ENCODE results near the gene COL4A5.
"Not testable (repeated sequence)": the region's sequence is repeated elsewhere in the genome, so short reads cannot be mapped to it uniquely, and the experiment has no call there.

COL4A5 gene

DNA sequence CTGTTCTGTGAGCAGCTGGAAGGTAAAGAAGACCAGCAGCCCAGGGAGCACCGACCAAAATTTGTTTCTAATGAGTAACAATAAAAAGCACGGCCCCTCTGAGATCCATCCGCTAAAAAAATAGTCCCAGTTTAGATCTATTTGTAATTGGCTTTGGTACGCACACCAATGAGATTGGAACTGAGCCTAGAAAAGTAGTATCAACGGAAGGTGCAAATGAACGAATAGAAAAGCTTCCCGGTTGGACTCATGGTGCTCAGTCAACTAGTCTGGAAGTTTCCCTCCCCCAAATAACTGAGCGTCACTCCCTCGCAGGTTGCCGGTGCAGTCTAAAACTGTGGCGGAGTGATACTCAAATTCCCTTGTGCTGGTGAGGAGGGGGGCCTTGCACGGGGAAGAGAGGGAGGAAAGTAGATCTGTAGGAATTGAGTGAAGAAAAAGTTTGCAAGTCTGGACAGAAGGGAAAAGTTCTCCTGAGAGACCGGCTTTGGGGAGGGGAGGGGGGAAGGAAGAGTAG lies at the start of gene COL4A5:
COL4A5 (plus strand) TSS at position 413 of the 517 bp plus-strand sequence. CDS start 288 bp downstream, outside the sequence.
- no peak for DNase-seq (ENCODE audit: low read depth in 2 of 2)

DNA sequence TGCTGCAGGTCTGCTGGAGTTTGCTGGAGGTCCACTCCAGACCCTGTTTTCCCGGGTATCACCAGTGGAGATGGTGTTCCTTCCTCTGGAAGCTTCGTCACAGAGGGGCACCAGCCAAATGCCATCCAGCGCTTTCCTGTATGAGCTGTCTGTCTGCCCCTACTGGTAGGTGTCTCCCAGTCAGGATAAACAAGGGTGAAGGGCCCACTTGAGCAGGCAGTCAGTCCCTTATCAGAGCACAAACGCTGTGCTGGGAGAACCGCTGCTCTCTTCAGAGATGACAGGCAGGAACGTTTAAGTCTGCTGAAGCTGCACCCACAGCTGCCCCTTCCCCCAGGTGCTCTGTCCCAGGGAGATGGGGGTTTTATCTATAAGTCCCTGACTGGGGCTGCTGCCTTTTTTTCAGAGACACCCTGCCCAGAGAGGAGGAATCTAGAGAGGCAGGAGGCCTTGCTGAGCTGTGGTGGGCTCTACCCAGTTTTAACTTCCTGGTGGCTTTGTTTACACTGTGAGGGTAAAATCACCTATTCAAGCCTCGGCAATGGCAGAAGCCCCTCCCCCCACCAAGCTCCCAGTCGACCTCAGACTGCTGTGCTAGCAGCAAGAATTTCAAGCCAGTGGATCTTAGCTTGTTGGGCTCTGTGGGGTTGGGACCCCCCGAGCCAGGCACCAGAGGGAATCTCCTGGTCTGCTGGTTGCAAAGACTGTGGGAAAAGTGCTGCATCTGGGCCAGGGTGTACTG lies 48.5 kb upstream of the COL4A5 start:
- DNase-seq (ENCODE audit: low read depth in 2 of 2), result not testable (repeated sequence)

DNA sequence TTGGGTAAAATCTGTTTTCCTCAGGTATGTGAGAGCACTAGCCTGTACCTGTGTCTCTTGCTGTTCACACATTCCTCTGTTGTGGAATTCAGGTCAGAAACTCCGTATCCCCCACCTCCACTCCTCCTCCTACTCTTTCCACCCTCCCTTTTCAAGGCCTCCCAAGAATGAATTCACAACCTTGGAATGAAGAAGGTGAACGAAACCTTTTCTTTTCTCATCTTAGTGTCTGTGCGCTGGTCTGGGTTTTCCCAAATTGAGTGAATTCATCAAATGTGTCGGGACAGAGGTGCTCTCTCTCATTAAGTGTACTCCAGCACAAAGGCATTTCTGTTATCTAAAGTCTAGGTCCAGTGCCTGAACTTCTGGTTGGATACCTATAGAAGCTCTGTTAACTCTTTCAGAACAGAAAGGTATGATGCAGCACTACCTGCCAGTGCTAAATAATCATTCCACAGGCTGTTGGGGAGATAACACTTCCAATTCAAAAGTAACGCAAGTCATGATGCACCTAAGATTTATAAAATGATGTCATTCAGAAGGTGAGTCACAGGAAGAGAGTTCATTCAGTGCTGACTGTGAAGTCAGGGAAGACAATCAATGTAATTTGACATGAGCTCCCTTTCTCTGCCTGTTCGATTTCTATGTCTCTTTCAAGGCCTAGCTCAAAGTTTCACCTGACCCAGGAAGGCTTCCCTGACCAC lies 43.3 kb upstream of the COL4A5 start:
- DNase-seq (ENCODE audit: low read depth in 2 of 2), result no peak

DNA sequence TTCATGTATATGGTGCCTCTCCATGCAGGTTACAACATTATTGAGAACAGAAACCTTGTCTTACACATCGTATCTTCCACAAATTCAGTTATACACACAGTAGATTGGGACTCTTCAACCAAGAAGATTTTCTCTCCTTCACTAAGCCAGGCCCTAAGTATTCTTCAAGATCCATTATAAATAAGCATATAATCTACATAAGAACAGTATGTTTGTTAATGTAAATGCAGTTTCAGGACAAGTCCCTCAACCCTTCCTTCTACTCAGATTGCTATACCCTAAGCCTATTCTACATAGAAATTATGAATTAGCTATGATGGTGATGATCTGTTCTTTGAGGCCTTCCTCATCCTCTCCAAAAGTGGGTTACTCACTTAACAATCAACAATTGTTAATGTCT lies 42.7 kb upstream of the COL4A5 start:
- no peak for DNase-seq (ENCODE audit: low read depth in 2 of 2)

DNA sequence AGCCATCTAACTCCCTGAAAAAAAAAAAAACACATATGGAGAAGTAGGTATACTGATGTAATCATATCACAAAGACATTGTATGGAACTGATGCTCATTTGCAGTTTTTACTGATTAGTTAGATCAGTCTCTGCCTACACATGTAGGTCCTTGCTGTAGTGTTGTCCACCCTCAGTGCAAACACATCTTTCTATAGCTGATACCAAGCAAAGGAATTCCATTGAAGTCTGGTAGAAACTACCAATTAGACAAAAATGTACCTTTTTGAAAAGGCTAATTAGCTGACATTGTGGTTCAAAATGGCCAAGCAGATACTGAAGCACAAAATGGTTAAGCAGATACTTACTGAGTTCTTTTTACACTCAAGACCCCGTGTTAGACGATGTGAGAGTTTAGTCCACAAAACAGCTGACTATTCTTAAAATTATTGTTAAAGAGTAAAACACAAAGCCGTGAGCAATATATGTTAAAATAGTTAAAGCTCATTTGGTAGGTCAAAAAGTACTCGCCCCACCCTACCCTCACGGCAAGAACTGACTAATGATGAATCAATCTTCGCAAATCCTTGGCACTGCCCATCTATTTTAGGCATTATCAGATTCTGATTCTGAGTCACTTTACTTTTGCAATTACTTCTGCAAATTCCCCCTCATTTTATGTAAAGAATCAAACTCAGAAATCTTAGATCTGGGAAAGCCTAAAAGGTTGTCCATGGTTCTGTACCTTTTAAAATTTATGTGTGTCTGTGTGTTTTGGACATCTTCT lies 41.8 kb upstream of the COL4A5 start:
- DNase-seq (ENCODE audit: low read depth in 2 of 2), result no peak

DNA sequence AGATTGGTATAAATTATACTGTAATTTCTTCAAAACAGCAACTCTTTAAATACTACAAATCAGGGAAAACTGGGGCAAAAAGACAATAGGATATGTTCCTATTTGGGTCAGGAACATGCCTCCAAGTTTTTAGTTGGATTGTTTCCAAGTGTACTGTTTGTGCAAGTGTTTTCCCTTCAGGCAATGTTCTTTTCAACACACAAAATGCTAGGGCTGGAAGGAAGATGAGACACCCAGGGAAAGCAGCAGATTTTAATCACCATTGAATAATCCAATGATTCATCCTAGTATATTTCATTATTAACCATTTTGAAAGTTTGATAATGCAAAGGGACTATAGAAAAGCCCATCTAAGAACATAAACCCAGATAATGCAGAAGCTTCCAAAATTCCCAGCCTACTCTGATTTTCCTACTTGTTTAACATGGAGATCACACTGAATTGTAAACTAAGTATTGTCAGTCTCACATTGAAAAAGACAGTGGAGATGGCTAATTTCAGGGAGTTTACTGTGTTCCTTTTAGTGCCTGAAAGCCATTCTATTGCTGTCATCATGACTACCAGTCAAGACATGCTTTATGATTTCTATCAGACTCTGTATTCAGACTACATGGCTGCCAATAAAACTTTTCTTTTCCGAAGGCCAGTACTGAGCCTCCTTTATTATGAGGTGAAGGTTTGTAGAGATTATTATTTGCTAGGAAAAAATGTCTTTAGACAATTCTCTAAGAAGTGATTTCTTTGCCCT lies 40.0 kb upstream of the COL4A5 start:
- no peak for DNase-seq (ENCODE audit: low read depth in 2 of 2)

DNA sequence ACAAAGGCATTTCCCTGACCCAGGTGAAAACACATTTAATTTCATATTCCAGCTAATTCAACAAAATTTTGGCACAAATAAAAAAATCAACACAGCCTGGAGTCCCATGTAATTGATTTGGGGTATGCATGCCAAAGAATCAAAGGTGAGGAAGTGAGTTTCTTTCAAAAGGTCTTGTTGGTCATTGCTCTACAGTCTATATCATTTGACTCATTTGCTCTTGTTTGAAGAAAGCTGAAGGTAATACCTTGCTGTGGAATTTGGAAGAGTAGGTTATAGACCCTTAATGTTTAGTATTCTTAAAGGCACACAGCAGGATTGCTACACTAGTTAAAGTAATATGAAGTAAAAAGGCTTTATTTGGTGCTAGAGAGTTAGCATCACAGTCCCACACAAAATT lies 26.9 kb upstream of the COL4A5 start:
- no peak for DNase-seq (ENCODE audit: low read depth in 2 of 2)

DNA sequence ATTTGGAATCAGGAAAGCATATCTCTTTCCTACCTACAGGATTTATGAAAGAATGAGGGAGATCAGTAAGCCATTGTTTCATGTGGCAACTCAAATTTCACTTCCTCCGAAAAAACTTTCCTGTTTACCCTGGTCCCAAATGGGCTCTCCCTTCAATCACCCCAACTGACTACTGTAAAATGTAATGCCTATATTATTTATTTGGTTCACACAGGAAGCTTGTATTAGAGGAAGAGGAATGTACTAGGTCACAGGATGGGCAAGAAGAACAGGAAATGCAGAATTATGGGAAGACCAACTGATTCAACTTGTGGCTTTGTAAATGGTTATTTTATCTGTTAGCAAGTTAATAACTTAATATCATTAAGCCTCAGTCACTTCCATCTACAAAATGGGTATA lies 24.5 kb upstream of the COL4A5 start:
- DNase-seq (ENCODE audit: low read depth in 2 of 2), result no peak

DNA sequence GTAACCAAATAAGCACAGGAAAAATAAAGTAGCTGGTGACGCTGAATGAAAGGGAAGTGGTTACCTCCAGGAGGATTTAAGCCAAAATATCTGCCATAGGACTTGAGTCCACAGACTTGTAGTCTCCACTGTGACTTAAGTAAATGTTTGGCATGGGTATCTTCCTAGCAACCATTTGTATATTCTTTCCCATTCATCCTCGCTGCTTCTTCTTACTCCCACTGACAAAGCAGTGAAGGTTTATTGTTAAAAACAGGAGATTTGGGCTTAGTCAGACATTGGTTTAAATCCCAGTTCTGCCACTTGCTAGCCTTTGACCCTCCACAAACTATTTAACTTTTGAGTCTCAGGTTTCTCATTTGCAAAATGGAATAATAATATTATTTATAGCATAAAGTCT lies 23.7 kb upstream of the COL4A5 start:
- DNase-seq (ENCODE audit: low read depth in 2 of 2), result no peak

DNA sequence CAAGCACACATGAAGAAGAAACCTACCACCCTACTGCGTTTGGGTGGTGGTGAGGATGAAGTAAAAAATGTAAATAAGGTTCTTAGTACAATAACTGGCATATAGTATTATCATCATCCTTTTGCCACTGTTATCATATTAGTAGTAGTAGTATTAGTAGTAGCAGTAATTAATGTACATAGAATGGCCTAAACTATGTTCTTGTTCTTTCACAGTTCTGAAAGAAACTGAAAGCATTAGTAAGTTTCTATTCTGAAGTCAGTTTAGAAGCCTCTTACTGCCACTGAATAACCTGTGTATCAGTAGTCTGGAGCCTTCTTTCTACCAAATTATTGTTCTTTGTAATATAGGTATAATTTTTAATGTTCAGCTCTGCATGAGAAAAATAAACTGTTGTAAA lies 22.4 kb upstream of the COL4A5 start:
- DNase-seq (ENCODE audit: low read depth in 2 of 2), result no peak

DNA sequence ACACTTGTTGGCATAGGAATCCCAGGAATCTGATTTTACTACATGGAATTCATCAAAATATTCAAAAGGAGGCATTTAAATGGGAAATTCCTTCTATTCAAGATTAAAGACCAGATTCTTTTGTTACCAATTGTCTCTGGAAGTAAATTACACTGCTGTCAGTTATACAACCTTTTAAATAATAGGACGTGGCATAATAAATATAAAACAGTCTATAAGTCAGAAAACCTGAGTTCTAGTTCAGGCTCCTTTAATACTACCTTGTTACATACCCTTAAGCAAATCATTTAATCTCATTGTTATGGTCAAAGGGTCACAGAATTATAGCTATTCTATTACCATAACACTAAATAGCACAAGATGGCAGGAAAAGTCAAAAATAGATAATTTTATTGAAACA lies 20.2 kb upstream of the COL4A5 start:
- no peak for DNase-seq (ENCODE audit: low read depth in 2 of 2)

DNA sequence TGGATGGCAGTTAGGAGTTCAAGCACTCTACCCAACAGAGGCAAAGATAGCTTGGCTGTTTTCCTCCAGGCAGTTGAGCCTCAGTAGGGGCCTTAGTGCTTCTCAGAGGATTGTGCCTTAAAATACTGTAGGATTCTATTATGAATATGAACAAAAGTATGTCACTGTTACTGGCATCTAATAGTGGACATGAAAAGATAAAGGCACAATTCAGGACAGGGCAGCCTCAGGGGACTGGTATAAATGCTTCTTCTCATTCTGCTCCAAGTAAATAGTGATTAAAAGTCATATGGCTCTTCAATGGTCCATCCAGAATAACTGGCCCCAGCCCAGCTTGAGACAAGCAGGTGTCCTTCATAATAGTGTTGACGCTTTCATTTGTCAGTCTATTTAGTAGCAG lies 19.2 kb upstream of the COL4A5 start:
- no peak for DNase-seq (ENCODE audit: low read depth in 2 of 2)

DNA sequence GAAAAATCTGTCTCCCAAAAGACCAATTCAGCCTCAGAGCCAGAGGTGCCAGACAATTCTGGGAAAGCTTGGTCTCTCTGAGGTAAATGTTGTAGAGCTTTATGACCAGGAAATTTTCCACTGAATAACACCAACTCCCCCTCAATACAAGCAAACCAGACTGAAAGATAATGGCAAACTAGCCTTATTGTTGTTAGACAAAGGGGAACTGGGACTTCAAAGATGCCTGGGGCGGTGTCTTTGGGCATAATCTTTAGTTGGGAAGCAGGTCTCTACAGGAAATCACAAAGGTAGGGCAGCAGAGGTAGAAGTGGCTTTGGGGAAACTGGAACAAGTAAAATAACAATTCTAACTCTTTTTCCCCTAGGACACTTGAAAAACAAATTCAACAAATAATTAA lies 13.4 kb upstream of the COL4A5 start:
- DNase-seq (ENCODE audit: low read depth in 2 of 2), result no peak

DNA sequence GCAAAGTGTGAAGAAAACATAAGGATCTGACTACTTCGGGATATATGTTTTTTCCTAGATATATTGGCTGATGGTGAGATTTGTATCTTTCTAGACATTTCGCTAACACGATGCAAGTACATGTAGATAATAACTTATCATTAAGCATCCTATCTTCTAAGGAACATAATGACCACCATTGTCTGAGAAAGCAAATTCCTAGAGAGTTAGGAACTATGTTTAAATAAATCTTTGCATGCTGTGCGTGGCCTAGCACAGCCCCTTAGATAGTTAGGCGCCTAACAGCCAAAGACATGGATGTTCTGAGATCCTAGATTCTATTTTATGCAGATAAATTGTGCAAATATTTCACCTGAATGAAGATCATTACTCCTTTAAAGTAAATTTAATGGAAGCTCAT lies 4.4 kb upstream of the COL4A5 start:
- no peak for DNase-seq (ENCODE audit: low read depth in 2 of 2)

DNA sequence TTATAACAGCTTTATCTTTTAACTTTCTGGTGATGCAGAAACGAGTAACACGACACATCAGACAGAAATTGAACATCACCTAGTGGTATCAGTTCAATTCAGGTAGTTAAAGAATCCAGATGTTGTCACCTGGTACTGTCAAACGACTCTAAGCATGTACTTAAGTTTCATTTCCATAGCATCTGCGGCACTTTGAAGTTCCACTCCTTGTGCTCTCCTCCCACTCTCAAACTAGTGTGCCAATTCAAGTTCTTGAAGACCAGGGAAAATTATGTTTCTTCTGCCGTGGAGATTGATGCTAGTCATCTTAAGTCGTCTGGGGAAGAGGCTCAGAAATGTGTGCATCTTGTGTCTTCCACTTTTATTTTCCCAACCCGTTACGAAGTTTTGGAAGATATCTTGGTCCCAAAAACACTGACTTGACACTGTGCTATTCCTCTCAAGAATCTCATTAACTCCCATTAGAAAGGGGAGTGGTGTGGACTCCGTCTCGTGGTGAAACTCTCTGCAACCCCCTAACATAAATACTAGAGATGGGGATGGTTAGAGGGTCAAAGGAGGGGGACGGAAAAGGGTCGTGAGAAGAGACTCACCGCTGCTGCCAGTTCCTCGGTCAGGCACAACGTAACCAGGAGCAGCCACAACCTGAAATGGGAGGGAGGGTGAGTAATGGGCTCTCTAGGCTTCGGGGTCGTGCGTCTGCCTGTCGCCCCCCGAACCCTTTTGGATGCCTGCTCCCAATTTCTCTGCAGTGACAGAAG lies 2.1 kb upstream of the COL4A5 start:
- no peak for DNase-seq (ENCODE audit: low read depth in 2 of 2)

DNA sequence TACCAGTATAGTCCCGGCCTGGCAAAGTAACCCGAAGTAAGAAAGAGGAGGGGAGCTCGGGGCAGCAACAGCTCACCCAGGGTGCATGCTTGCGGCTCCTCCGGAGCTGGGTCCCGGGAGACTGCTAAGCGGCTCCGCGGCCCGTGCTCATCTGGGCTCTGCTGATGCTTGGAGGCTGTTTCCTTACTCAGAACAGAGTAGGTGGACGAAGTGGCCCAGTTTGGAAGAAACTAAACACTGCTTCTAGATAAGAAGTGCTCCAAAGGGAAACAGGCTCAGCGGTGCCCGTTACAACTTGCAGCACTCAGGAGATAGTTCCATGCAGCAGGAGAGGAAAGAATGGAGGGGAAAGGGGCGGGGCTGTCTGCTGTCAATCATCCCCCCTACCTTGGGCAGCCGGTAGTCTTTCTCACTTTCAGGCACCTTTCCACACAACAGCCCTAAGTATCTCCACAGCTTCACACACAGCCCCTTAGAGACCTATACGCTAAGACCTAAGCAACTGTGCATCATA lies 1.5 kb upstream of the COL4A5 start, which contains the start of gene COL4A6:
COL4A6 (minus strand) TSS at position 313 of the 514 bp plus-strand sequence; CDS start at position 87, 226 bp downstream.
- no peak for DNase-seq (ENCODE audit: low read depth in 2 of 2)

DNA sequence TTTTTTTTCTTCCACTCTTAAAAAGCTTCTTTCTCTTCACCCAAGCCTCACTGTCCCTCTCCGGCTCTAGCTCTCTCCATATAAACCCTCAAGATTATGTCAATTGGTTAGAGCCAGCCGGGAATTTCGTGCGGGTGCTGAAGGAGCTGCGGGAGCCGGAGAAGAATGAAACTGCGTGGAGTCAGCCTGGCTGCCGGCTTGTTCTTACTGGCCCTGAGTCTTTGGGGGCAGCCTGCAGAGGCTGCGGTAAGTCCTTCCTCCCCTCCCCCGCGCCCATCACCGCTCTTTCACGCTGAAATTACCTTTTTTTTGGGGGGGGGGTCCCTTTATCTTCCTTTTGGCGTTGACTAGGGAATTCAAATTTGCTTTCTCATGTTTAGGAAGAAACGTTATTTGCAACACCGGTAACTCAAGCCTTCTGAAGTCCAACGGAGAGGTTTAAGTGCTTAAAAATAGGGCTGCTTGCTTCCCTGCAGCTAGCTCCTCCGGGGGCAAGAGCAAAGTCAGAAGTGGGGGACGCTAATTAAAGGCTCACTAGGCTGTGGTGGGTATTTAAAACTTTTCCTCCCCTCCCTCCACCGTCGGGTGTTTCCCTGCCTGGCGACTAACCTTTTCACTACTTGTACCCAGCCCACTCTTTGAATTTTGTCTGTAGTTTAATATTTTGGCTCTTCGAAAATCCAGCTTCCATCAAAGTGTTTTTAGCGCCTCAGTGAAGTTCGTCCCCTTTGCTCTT lies 491 bp downstream of the COL4A5 start:
- no peak for DNase-seq (ENCODE audit: low read depth in 2 of 2)

DNA sequence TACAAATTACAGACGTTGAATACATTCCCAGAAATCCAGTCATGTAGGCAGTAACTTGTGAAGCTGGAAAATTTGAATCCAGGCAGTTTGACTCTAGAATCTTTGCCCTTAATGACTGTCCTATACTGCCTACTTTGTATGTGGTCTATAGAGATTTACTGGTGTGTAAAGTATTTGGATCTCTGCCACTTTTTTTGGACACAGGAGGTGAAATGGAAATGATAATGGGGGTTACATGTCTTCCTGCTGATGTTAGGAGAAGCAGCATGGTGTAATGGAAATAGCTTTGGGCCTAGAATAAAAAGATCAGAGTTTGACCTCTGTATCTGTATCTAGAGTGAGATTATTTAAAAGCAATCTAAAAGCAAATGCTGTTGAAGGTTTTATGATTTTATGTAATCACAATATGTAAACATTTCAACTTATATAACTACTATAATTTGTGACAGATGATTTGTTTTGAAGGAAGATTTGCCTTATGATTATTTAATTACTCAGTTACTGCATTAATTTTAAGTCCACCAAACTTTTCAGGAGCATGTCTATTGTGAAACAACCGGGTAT lies 3.3 kb downstream of the COL4A5 start:
- DNase-seq (ENCODE audit: low read depth in 2 of 2), result no peak

DNA sequence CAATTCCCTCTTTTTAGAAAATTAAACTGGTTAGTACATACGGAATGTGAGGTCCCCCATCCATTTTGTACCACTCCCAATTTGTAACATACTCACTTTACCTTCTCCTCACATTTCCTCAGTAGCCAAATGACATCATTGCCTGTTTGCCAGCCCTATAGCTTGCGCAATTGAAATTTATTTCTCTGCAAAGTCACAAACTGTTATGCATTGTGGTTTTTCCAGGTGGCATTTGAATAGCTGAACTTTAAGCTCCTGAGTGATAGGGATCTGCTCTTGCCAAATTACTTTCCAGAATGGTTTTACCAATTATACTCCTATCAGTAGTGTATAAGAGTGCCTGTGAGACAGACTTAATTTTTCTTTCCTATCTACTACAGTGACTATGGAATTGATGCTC lies 7.7 kb downstream of the COL4A5 start:
- DNase-seq (ENCODE audit: low read depth in 2 of 2), result no peak

DNA sequence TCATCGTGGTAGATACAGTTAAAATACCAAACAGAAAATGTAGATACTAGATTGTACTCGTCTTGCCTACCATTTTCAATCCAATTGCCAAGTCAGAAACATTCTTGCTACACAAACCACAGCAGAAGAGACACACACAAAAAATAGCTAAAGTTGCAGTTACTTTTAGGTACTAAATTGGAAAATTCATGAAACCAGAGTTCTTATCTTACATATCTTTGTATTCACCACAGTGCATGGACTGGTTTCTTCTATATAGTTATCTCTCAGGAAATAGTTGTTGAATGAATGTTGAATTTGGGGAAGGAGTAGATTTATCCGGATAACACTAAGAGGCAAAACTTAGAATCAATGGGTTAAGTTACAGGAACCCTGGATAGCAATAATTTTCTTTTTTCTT lies 14.2 kb downstream of the COL4A5 start:
- no peak for DNase-seq (ENCODE audit: low read depth in 2 of 2)

All from stimulated activated CD4-positive, alpha-beta T cell treated with anti-CD3 and anti-CD28 coated beads, Interleukin-12 subunit alpha, Interleukin-12 subunit beta, amount 100 ng/mL, for 24 hours (primary cell).